Measurements from ENCODE around the gene SLC9A2. TPM values are rescaled to one million over a fixed set of nuclear protein-coding genes. Genes with fewer than 3 reads are reported as not detected.
A peak's percentile ranks its signal among the peaks of the same experiment; 100 is the strongest.

SLC9A2 gene
- total and polyA plus RNA-seq, 8 donors, result 0.10 to 0.58 (median 0.29) TPM

GRCh38 chr2:102724016-102724490 is 104.7 kb downstream of the SLC9A2 start:
- intact Hi-C loops (cut with DNase I), result no loop called here
- no peak overlapping the region for H3K27ac ChIP-seq
- no peaks in the 10 kb centered on the region for H3K4me1 ChIP-seq
- ATAC-seq (no peak), DNase-seq (no peak)
- no peaks in the 10 kb centered on the region for H3K27me3 ChIP-seq
- TF ChIP-seq, protein P1, sequence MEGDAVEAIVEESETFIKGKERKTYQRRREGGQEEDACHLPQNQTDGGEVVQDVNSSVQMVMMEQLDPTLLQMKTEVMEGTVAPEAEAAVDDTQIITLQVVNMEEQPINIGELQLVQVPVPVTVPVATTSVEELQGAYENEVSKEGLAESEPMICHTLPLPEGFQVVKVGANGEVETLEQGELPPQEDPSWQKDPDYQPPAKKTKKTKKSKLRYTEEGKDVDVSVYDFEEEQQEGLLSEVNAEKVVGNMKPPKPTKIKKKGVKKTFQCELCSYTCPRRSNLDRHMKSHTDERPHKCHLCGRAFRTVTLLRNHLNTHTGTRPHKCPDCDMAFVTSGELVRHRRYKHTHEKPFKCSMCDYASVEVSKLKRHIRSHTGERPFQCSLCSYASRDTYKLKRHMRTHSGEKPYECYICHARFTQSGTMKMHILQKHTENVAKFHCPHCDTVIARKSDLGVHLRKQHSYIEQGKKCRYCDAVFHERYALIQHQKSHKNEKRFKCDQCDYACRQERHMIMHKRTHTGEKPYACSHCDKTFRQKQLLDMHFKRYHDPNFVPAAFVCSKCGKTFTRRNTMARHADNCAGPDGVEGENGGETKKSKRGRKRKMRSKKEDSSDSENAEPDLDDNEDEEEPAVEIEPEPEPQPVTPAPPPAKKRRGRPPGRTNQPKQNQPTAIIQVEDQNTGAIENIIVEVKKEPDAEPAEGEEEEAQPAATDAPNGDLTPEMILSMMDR (IDR thresholded peaks at IDR 0.05), result no peak
- peaks cover 0 to 71% of the 10 kb centered on the region in 2 donors for H3K36me3 ChIP-seq
- no peaks in the 10 kb centered on the region for H3K9me3 ChIP-seq
- H3K4me3 ChIP-seq, result no peak overlapping the region

- Histone ChIP-seq H3K27ac (no peak overlapping the region), H3K4me1 (no peaks in the 10 kb centered on the region), H3K27me3 (no peaks in the 10 kb centered on the region), H3K36me3 (peaks cover 0 to 70% of the 10 kb centered on the region in 2 donors), H3K9me3 (no peaks in the 10 kb centered on the region), H3K4me3 (no peak overlapping the region)
- DNase-seq (no peak), ATAC-seq (no peak)
- TF ChIP-seq, protein P1 (IDR thresholded peaks at IDR 0.05), result no peak
- intact Hi-C loops (cut with DNase I), result no loop called here
Observed at GRCh38 chr2:102724553-102724952, 105.2 kb downstream of the SLC9A2 start.

GRCh38 chr2:102726128-102727087 is 107.1 kb downstream of the SLC9A2 start:
- H3K27me3 ChIP-seq, result no peaks in the 10 kb centered on the region
- intact Hi-C loops (cut with DNase I), result no loop called here
- DNase-seq (peak in 1 of 4 donors; percentile 9), ATAC-seq (peak; percentile 77)
- peaks cover 0 to 66% of the 10 kb centered on the region in 2 donors for H3K36me3 ChIP-seq
- TF ChIP-seq, protein P1 (IDR thresholded peaks at IDR 0.05), result no peak
- H3K4me3 ChIP-seq, result no peak overlapping the region
- H3K27ac ChIP-seq, result peak overlapping the region in 1 of 2 donors; percentile 13
- H3K9me3 ChIP-seq, result no peaks in the 10 kb centered on the region
- no peaks in the 10 kb centered on the region for H3K4me1 ChIP-seq

GRCh38 chr2:102735416-102736109 is 116.2 kb downstream of the SLC9A2 start:
- Histone ChIP-seq H3K4me1 (peaks cover 0 to 19% of the 10 kb centered on the region in 2 donors), H3K27ac (peak overlapping the region in 1 of 2 donors; percentile 84), H3K27me3 (no peaks in the 10 kb centered on the region), H3K4me3 (peak overlapping the region; percentile 90 to 91), H3K36me3 (peaks cover 0 to 15% of the 10 kb centered on the region in 2 donors), H3K9me3 (no peaks in the 10 kb centered on the region)
- ATAC-seq, result peak; percentile 12
- DNase-seq, result no peak
- intact Hi-C loops (cut with DNase I), result no loop called here
- TF ChIP-seq, protein P1 (IDR thresholded peaks at IDR 0.05), result no peak

DNA sequence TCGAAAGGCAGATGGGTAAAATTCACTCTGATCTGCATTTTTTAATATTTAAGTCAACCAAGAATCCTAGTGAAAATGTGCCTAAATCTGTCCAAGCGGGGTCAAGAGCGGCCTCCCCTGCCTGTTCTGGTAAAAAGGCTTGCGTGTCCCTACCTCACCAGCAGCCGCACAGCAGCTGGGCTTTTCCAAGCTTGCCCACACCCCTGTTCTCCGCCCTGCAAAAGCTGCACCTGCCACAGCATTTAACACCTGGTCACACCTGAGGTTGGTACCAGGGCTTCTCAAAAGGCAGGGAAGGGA is 116.7 kb downstream of the SLC9A2 start:
- Histone ChIP-seq H3K27ac (peak overlapping the region; percentile 49 to 84), H3K9me3 (no peaks in the 10 kb centered on the region), H3K4me3 (peak overlapping the region; percentile 90 to 91), H3K36me3 (peaks cover 0 to 10% of the 10 kb centered on the region in 2 donors), H3K4me1 (peaks cover 0 to 19% of the 10 kb centered on the region in 2 donors), H3K27me3 (no peaks in the 10 kb centered on the region)
- ATAC-seq (peak; percentile 77), DNase-seq (peak in 3 of 4 donors; percentile 26 to 61 (median 34))
- intact Hi-C loops (cut with DNase I), result no loop called here
- TF ChIP-seq, protein P1 (IDR thresholded peaks at IDR 0.05), result no peak

All from left lung (tissue), 10 donors.